Fibroblast of skin of back (primary cell): ENCODE data around the gene ZNF627.
"Not testable (repeated sequence)": the region's sequence is repeated elsewhere in the genome, so short reads cannot be mapped to it uniquely, and the experiment has no call there.

Experiments used
- DNase-seq: peaks from one replicate; pipeline ENCODE4 v3.0.0-alpha.2; 2013

ZNF627 gene

GRCh38 chr19:11626252-11626651, 29.0 kb downstream of the ZNF627 start:
- no peak for DNase-seq

DNA sequence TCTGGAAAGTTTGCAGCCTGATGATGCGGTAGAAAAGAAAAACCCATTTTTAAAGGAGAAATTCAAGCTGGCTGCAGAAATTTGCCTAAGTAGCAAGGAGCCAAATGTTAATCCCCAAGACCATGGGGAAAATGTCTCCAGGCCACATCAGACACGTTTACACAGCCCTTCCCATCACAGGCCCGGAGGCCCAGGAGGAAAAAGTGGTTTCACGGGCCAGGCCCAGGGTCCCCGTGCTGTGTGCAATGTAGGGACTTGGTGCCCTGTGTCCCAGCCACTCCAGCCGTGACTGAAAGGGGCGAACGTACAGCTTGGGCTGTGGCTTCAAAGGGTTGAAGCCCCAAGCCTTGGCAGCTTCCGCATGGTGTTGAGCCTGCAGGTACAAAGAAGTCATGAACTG, 35.9 kb downstream of the ZNF627 start:
- no peak for DNase-seq

DNA sequence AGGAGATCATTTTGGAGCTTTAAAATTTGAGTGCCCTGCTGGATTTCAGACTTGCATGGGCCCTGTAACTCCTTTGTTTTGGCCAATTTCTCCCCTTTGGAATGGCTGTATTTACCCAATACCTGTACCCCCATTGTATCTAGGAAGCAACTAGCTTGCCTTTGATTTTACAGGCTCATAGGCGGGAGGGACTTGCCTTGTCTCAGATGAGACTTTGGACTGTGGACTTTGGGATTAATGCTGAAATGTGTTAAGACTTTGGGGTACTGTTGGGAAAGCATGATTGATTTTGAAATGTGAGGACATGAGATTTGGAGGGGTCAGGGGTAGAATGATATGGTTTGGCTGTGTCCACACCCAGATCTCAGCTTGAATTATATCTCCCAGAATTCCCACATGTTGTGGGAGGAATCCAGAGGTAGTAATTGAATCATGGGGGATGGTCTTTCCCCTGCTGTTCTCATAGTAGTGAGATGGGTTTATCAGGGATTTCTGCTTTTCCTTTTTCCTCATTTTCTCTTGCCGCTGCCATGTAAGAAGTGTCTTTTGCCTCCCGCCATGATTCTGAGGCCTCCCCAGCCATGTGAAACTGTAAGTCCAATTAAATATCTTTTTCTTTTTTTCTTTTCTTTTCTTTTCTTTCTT, 36.9 kb downstream of the ZNF627 start:
- DNase-seq, result not testable (repeated sequence)

DNA sequence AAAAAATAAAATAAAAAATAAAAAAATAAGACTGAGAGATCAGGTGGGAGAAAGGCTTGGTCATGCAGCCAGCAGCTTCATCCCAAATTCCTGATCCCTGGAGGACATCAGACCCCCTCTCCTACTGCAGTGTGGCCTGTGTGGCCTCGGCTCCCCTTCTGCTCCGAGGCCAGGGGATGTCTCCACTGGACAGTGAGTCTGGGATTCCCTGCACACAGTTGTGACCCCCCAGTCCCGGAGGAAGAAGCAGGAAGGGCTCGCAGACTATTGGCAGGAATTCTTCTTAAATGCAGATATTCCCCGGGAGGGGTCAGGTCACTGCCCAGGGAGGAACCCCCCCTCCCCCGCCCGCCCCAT, 41.9 kb downstream of the ZNF627 start:
- no peak for DNase-seq

DNA sequence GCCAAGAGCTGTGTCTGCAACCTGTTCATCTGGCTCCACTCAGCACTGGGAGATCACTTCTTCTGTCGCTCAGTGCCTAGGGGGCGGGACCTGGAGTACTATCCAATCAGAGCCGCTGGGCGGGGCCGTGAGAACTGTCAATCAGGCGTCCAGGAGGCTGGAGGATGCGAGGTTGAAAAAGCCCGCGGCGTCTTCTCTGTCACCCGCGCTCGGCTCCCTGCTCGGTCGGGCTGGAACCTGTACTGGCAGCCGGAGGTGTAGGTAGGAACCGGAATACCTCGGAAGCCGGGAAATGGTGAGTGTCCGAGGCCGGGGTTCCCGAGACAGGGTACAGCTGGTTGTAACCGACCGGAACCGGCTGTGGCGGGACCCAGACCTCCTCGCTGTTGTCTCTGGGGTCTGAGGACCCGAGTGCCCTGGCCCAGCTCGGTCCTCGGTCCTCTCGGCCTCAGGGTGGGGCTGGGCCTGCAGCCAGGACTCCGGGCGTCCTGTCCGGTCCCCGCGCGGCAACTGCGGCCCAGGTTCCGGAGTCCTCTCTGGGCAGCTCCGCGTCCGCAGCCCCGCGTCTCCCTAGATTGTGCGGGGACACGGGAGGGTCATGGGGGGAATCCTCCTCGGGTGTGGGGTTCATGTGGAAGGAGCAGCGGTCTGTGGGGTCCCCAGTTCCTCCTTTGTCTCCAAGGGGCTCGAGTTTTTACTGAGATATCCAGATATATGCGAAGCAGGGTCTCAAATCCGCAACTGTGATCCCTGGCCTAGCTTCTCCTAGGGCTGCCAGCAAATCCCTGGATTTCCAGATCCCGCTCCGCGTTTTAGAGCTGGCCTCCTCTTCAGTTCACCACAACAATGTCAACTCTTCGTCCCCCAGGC, 42.6 kb downstream of the ZNF627 start:
- DNase-seq, result peak; percentile 92

- DNase-seq, result no peak
Measured at GRCh38 chr19:11641244-11641643, 44.0 kb downstream of the ZNF627 start.

DNA sequence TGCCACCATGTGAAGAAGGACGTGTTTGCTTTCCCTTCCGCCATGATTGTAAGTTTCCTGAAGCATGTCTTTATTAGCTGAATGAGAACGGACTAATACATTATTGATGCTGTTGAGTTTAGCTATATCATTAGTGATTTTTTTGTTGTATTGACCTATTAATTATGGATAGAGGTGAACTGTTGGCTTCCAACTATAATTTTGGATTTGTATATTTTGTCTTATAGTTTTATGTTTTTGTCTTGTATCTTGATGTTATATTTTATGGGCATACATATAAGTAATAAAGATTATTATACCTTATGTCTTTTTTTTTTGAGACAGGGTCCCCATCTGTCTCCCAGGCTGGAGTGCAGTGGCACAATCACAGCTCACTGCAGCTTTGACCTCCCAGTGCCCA, 45.6 kb downstream of the ZNF627 start:
- DNase-seq, result no peak

- peak; percentile 50 for DNase-seq
Measured at GRCh38 chr19:11649941-11650340, 52.7 kb downstream of the ZNF627 start.

DNA sequence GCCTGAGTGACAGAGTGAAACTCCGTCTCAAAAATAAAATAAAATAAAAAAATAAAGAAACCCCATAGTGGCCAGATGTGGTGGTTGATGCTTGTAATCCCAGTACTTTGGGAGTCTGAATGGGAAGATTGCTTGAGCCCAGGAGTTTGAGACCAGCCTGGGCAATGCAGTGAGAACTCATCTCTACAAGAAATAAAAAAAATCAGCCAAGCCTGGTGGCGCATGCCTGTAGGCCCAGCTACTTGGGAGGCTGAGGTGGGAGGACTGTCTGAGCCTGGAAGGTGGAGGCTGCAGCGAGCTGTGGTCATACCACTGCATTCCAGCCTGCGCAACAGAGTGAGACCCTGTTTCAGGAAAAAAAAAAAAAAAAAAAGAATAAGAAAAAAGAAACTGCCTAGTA, 53.8 kb downstream of the ZNF627 start:
- no peak for DNase-seq

- DNase-seq, result no peak
Measured at GRCh38 chr19:11652056-11652455, 54.8 kb downstream of the ZNF627 start.

GRCh38 chr19:11652492-11652891, 55.2 kb downstream of the ZNF627 start:
- DNase-seq, result no peak

DNA sequence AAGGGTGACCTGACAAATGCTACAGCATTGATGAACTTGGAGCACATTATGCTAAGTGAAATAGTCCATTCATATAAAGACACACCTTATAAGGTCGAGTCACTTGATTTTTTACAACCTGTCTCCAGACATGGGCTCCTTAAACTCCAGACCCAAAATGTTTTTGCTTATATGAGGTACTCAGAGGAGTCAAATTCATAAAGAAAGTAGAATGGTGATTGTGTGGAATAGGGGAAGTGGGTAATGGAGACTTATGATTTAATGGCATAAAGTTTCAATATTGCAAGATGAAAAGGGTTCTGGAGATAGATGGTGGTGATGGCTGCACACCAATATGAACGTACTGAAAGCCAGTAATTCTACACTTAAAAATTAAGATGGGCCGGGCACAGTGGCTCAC, 59.3 kb downstream of the ZNF627 start:
- no peak for DNase-seq

DNA sequence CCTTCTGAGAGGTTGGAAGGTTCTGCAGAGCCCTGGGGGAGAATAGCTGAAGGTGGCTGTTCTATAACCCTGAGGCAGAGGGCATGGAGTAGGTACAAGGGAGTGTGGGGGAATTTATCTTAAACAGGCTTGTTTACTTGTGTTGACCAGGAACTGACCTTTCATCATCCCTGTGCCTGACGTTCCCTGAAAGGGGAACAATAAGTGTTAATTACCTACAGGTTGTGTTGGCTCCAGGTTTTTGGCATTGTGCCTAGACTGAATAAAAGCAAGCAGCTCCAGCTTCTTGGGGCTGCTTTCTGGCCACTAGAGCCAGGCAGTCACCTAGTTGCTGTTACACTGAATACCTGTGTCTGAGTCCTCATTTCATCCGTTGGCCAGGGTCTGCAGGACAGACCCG, 60.0 kb downstream of the ZNF627 start:
- no peak for DNase-seq

DNA sequence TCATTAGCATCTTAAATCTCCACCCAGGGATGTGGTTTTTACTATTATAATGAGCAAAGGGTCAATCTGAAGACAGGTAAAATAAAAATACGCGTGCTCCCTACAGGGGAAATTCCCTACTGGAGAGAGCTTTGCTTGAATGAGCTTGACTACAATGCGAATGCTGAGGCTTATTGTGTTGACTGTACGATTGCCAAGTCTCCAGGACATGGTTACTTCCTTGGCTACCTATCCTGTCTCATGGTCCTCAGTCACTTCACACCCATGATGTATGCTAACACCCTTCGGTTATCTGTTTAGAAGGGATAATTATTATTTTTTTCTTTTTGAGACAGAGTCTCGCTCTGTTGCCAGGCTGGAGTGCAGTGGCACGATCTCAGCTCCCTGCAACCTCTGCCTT, 61.7 kb downstream of the ZNF627 start:
- no peak for DNase-seq

DNA sequence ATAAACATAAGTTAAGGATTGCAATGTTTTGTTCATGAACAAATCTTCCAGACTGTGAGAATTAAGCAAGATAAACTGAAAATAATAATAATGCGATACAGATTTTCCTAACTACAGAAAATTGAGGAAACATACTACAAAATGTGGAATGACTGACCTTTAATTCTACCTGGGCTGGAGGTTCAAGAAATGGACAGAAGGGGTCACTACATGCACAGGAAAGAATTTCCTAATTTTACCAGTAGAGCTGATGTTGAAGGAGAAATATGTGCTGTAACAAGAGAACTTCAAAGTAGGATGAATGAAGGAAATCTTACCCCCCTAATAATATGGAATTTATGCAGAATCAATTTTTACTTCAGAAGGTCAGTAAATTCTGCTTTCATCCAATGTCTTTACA, 62.3 kb downstream of the ZNF627 start:
- peak; percentile 18 for DNase-seq

- no peak for DNase-seq
Measured at GRCh38 chr19:11662278-11662677, 65.0 kb downstream of the ZNF627 start.

- no peak for DNase-seq
Measured at GRCh38 chr19:11663181-11663591, 65.9 kb downstream of the ZNF627 start.
